ENCODE data around the gene ACER3. TPM values are rescaled to one million over a fixed set of nuclear protein-coding genes. Genes with fewer than 3 reads are reported as not detected.

The ACER3 gene
- total RNA-seq, 2 donors from 2014 or later = 18.5 to 23.2 TPM

GRCh38 chr11:76831686-76832310, 28.9 kb upstream of the ACER3 start:
- Histone ChIP-seq H3K4me3 (ENCODE audit: low read length) (no peak overlapping the region), H3K27me3 (ENCODE audit: control insufficient read depth, insufficient read depth, low read length, poor library complexity, severe bottlenecking) (no peaks in the 10 kb centered on the region), H3K9me3 (ENCODE audit: control insufficient read depth, low read length) (no peaks in the 10 kb centered on the region), H3K27ac (ENCODE audit: low read depth, low read length) (no peak overlapping the region), H3K4me1 (ENCODE audit: control insufficient read depth, insufficient read depth, low read length) (no peaks in the 10 kb centered on the region), H3K9ac (ENCODE audit: extremely low read depth, low read length, poor library complexity, severe bottlenecking) (no peak overlapping the region), H3K36me3 (ENCODE audit: control insufficient read depth, insufficient read depth, low read length) (no peaks in the 10 kb centered on the region)
- no peaks in the 10 kb centered on the region for H3K4me1 Mint-ChIP-seq
- no peak overlapping the region for H3K4me3 Mint-ChIP-seq
- no peak for DNase-seq
- WGBS, 2 experiments (ENCODE audit: insufficient coverage in 1 of 2, insufficient read length in 1 of 2) = 94 to 96% methylated on average over 3 of the region's 4 CpGs
- H3K27me3 Mint-ChIP-seq (ENCODE audit: insufficient read depth) = peaks cover 8% of the 10 kb centered on the region
- H3K36me3 Mint-ChIP-seq (ENCODE audit: low read depth) = no peaks in the 10 kb centered on the region
- TF ChIP-seq CTCF (conservative IDR thresholded peaks at IDR 0.05) = no peak
- no peak overlapping the region for H3K27ac Mint-ChIP-seq
- peaks cover 4% of the 10 kb centered on the region for H3K9me3 Mint-ChIP-seq

- Histone ChIP-seq H3K27ac (ENCODE audit: low read depth, low read length) (no peak overlapping the region), H3K4me3 (ENCODE audit: low read length) (no peak overlapping the region), H3K4me1 (ENCODE audit: control insufficient read depth, insufficient read depth, low read length) (peaks cover 3% of the 10 kb centered on the region), H3K27me3 (ENCODE audit: control insufficient read depth, insufficient read depth, low read length, poor library complexity, severe bottlenecking) (no peaks in the 10 kb centered on the region), H3K36me3 (ENCODE audit: control insufficient read depth, insufficient read depth, low read length) (no peaks in the 10 kb centered on the region), H3K9ac (ENCODE audit: extremely low read depth, low read length, poor library complexity, severe bottlenecking) (no peak overlapping the region), H3K9me3 (ENCODE audit: control insufficient read depth, low read length) (no peaks in the 10 kb centered on the region)
- H3K9me3 Mint-ChIP-seq = peaks cover 4% of the 10 kb centered on the region
- no peak overlapping the region for H3K4me3 Mint-ChIP-seq
- no peaks in the 10 kb centered on the region for H3K36me3 Mint-ChIP-seq (ENCODE audit: low read depth)
- H3K27ac Mint-ChIP-seq = no peak overlapping the region
- no peak for TF ChIP-seq CTCF (conservative IDR thresholded peaks at IDR 0.05)
- H3K4me1 Mint-ChIP-seq = no peaks in the 10 kb centered on the region
- H3K27me3 Mint-ChIP-seq (ENCODE audit: insufficient read depth) = peaks cover 8% of the 10 kb centered on the region
- no peak for DNase-seq
Measured at GRCh38 chr11:76832361-76832760, 28.4 kb upstream of the ACER3 start.

GRCh38 chr11:76834151-76834550, 26.6 kb upstream of the ACER3 start:
- H3K9me3 ChIP-seq (ENCODE audit: control insufficient read depth, low read length) = no peaks in the 10 kb centered on the region
- H3K9ac ChIP-seq (ENCODE audit: extremely low read depth, low read length, poor library complexity, severe bottlenecking) = no peak overlapping the region
- TF ChIP-seq CTCF (conservative IDR thresholded peaks at IDR 0.05) = no peak
- H3K36me3 Mint-ChIP-seq (ENCODE audit: low read depth) = no peaks in the 10 kb centered on the region
- H3K27ac ChIP-seq (ENCODE audit: low read depth, low read length) = no peak overlapping the region
- H3K27me3 ChIP-seq (ENCODE audit: control insufficient read depth, insufficient read depth, low read length, poor library complexity, severe bottlenecking) = no peaks in the 10 kb centered on the region
- no peak overlapping the region for H3K4me3 Mint-ChIP-seq
- H3K36me3 ChIP-seq (ENCODE audit: control insufficient read depth, insufficient read depth, low read length) = no peaks in the 10 kb centered on the region
- no peak overlapping the region for H3K4me3 ChIP-seq (ENCODE audit: low read length)
- WGBS, 2 experiments (ENCODE audit: insufficient coverage in 1 of 2, insufficient read length in 1 of 2) = 79 to 82% methylated on average over 3 of the region's 3 CpGs
- no peak overlapping the region for H3K27ac Mint-ChIP-seq
- peaks cover 16% of the 10 kb centered on the region for H3K4me1 ChIP-seq (ENCODE audit: control insufficient read depth, insufficient read depth, low read length)
- H3K9me3 Mint-ChIP-seq = no peaks in the 10 kb centered on the region
- H3K27me3 Mint-ChIP-seq (ENCODE audit: insufficient read depth) = peaks cover 6% of the 10 kb centered on the region
- no peak for DNase-seq
- peaks cover 1% of the 10 kb centered on the region for H3K4me1 Mint-ChIP-seq

Measured in endodermal cell (in vitro differentiated cells).